IMR-90 (cell line): Measurements from ENCODE around the gene LINC01488. TPM values are rescaled to one million over a fixed set of nuclear protein-coding genes. Genes with fewer than 3 reads are reported as not detected.

Experiments
- ATAC-seq: fragments of 200-7000 bp; cut with Tn5 transposase; 2 replicates; pipeline ENCODE4 v1.9.1; 2020; ENCODE audit warnings: low read depth, mild to moderate bottlenecking, moderate library complexity
- BruUV-seq: library from RNA; stranded (reverse); fragments of 400-500 nt; replicated peaks from 2 replicates; lab custom pipeline; 2021; lab: Mats Ljungman, UMichigan
- CTCF ChIA-PET: fragments of 300-600 bp; formaldehyde crosslinking; extraction: SDS; loops from one replicate; lab custom pipeline; 2021; ENCODE audit warnings: antibody characterized with exemption; lab: Yijun Ruan, JAX
- POLR2A ChIA-PET: fragments of 300-600 bp; sonication (Branson Sonifier 250); formaldehyde crosslinking; loops from one replicate; lab custom pipeline; 2022; ENCODE audit warnings: antibody characterized with exemption; ENCODE audit not compliant: unreplicated experiment; lab: Charles Lee
- DNase-seq: peaks from one replicate; pipeline ENCODE4 v3.0.0; 2013
- H2AFZ ChIP-seq: replicated peaks from 2 replicates; pipeline ENCODE3; 2013; ENCODE audit warnings: low read length, mild to moderate bottlenecking; ENCODE audit not compliant: poor library complexity
- H2AK5ac ChIP-seq: 2 replicates; pipeline ENCODE4 v1.6.1; 2013; ENCODE audit warnings: low read depth, low read length, inconsistent platforms
- H2AK9ac ChIP-seq: replicated peaks from 2 replicates; pipeline ENCODE3; 2013; ENCODE audit warnings: mild to moderate bottlenecking, low read depth, low read length, moderate library complexity; ENCODE audit not compliant: poor library complexity
- H2BK120ac ChIP-seq: 2 replicates; pipeline ENCODE4 v1.6.1; 2013; ENCODE audit warnings: low read depth, low read length, inconsistent platforms
- H2BK15ac ChIP-seq: 3 replicates; pipeline ENCODE4 v1.6.1; 2013; ENCODE audit warnings: low read depth, low read length, inconsistent platforms
- H2BK20ac ChIP-seq: 2 replicates; pipeline ENCODE4 v1.6.1; 2013; ENCODE audit warnings: low read depth, mild to moderate bottlenecking, inconsistent platforms, low read length, moderate library complexity
- H2BK5ac ChIP-seq: 2 replicates; pipeline ENCODE4 v1.6.1; 2013; ENCODE audit warnings: mild to moderate bottlenecking, low read depth, low read length, inconsistent platforms; ENCODE audit not compliant: poor library complexity, severe bottlenecking
- H3K14ac ChIP-seq: replicated peaks from 2 replicates; pipeline ENCODE4 v1.6.1; 2013; ENCODE audit warnings: low read depth, low read length, inconsistent platforms
- H3K18ac ChIP-seq: 2 replicates; pipeline ENCODE4 v1.6.1; 2013; ENCODE audit warnings: low read depth, low read length, control low read depth
- H3K23ac ChIP-seq: 2 replicates; pipeline ENCODE4 v1.6.1; 2013; ENCODE audit warnings: low read depth, low read length, inconsistent platforms
- H3K27ac ChIP-seq: 2 replicates; pipeline ENCODE4 v1.5.1; 2013; ENCODE audit warnings: mild to moderate bottlenecking, control low read depth, low read length; ENCODE audit not compliant: insufficient read depth
- H3K27me3 ChIP-seq: 2 replicates; pipeline ENCODE4 v1.6.1; 2013; ENCODE audit warnings: low read length; ENCODE audit not compliant: control insufficient read depth, insufficient read depth
- H3K36me3 ChIP-seq: 2 replicates; pipeline ENCODE4 v1.6.1; 2013; ENCODE audit warnings: low read length, mixed read lengths; ENCODE audit not compliant: control insufficient read depth, insufficient read depth
- H3K4ac ChIP-seq: 2 replicates; pipeline ENCODE4 v1.6.1; 2013; ENCODE audit warnings: low read depth, low read length, inconsistent platforms
- H3K4me1 ChIP-seq: 2 replicates; pipeline ENCODE4 v1.6.1; 2013; ENCODE audit warnings: low read length, mixed read lengths; ENCODE audit not compliant: control insufficient read depth, insufficient read depth
- H3K4me2 ChIP-seq: 2 replicates; pipeline ENCODE4 v1.6.1; 2013; ENCODE audit warnings: low read depth, mild to moderate bottlenecking, control low read depth, low read length, moderate library complexity
- H3K4me3 ChIP-seq: 2 replicates; pipeline ENCODE4 v1.5.1; 2013; ENCODE audit warnings: low read depth, mild to moderate bottlenecking, control low read depth, low read length, moderate library complexity; ENCODE audit not compliant: insufficient read depth
- H3K56ac ChIP-seq: 2 replicates; pipeline ENCODE4 v1.6.1; 2013; ENCODE audit warnings: low read length, inconsistent platforms; ENCODE audit not compliant: insufficient read depth; ENCODE audit errors: extremely low read depth
- H3K79me1 ChIP-seq, 2 experiments: 2 replicates each; pipeline ENCODE4 v1.6.1; 2013; ENCODE audit warnings: low read length in 2 of 2, inconsistent platforms in 1 of 2, low read depth in 1 of 2
- H3K9ac ChIP-seq: 2 replicates; pipeline ENCODE4 v1.6.1; 2013; ENCODE audit warnings: low read depth, low read length, control low read depth
- H3K9me1 ChIP-seq: 2 replicates; pipeline ENCODE4 v1.6.1; 2013; ENCODE audit warnings: low read length, inconsistent platforms; ENCODE audit not compliant: insufficient read depth
- H3K9me3 ChIP-seq: 2 replicates; pipeline ENCODE4 v1.6.1; 2013; ENCODE audit warnings: low read length; ENCODE audit not compliant: control insufficient read depth, insufficient read depth
- H4K20me1 ChIP-seq: 2 replicates; pipeline ENCODE4 v1.6.1; 2013; ENCODE audit warnings: low read length, inconsistent platforms; ENCODE audit not compliant: insufficient read depth
- H4K5ac ChIP-seq: 2 replicates; pipeline ENCODE4 v1.6.1; 2013; ENCODE audit warnings: mild to moderate bottlenecking, low read depth, low read length, control low read depth
- H4K8ac ChIP-seq, 2 experiments: 2 replicates each; pipeline ENCODE4 v1.6.1; 2013; ENCODE audit warnings: low read depth in 2 of 2, low read length in 2 of 2, control low read depth in 1 of 2, inconsistent platforms in 1 of 2
- H4K91ac ChIP-seq: 2 replicates; pipeline ENCODE4 v1.6.1; 2013; ENCODE audit warnings: low read depth, low read length, inconsistent platforms; ENCODE audit not compliant: insufficient read depth
- BHLHE40 ChIP-seq: fragments of 150-350 bp; IDR thresholded peaks from 2 replicates; pipeline ENCODE4 v1.6.1; 2016; ENCODE audit warnings: mild to moderate bottlenecking, low read depth, low read length
- CHD1 ChIP-seq: IDR thresholded peaks from 2 replicates; pipeline ENCODE4 v1.6.1; 2012; ENCODE audit warnings: low read depth, low read length, improper control_type of control experiment
- MXI1 ChIP-seq: IDR thresholded peaks from 2 replicates; pipeline ENCODE4 v1.6.1; 2012; ENCODE audit warnings: low read depth, mild to moderate bottlenecking, low read length, moderate library complexity, borderline replicate concordance
- NFE2L2 ChIP-seq: fragments of 150-350 bp; IDR thresholded peaks from 2 replicates; pipeline ENCODE4 v1.6.1; 2016; ENCODE audit warnings: low read depth, mild to moderate bottlenecking, low read length
- POLR2A ChIP-seq: IDR thresholded peaks from 2 replicates; pipeline ENCODE4 v1.6.1; 2012; ENCODE audit warnings: mild to moderate bottlenecking, low read depth, low read length
- RCOR1 ChIP-seq: IDR thresholded peaks from 2 replicates; pipeline ENCODE4 v1.6.1; 2012; ENCODE audit warnings: mild to moderate bottlenecking, low read length, improper control_type of control experiment; ENCODE audit not compliant: insufficient replicate concordance
- SMC3 ChIP-seq: fragments of 150-350 bp; IDR thresholded peaks from 2 replicates; pipeline ENCODE4 v1.6.1; 2016; ENCODE audit warnings: low read depth, mild to moderate bottlenecking, antibody characterized with exemption, low read length, moderate library complexity
- WGBS, 2 experiments: methylation state at CpG; one replicate each; pipeline versions ENCODE4 v1.1.5 to v1.1.7; 2013; ENCODE audit warnings: missing lambda C conversion rate in 2 of 2; ENCODE audit not compliant: insufficient read length in 1 of 2; ENCODE audit errors: extremely low coverage in 2 of 2; 5-methylcytosine and 5-hydroxymethylcytosine counted together
- dilution Hi-C: fragments of 300-500 bp; cut with HindIII; formaldehyde crosslinking; loops from one replicate; pipeline ENCODE4 v1.14.3; 2018; ENCODE audit warnings: low sequenced_read_pairs; ENCODE audit not compliant: unreplicated experiment
- in situ Hi-C: fragments of 300-500 bp; cut with MboI; formaldehyde crosslinking; loops from 3 replicates; pipeline ENCODE4 v1.14.3; 2019; ENCODE audit warnings: low sequenced_read_pairs, inconsistent platforms, mixed read lengths
- intact Hi-C: fragments of 100-400 bp; cut with micrococcal nuclease; formaldehyde crosslinking; loops from 2 replicates; pipeline ENCODE4 v1.10.0; 2022
- polyA plus RNA-seq, 3 experiments: library from polyadenylated mRNA; depleted of rRNA; stranded (reverse); fragments of >200 nt; gene quantifications; 2 replicates each; pipeline ENCODE4 v1.2.3, GENCODE V29; 2012; ENCODE audit warnings: low replicate concordance in 1 of 3
- total RNA-seq: library from RNA; depleted of rRNA; stranded (reverse); fragments of >200 nt; gene quantifications from 2 replicates; pipeline ENCODE4 v1.2.3, GENCODE V29; 2012

The LINC01488 gene
- total and polyA plus RNA-seq, 2 of the 4 experiments (the other 2 are of a cell fraction) = not detected

DNA sequence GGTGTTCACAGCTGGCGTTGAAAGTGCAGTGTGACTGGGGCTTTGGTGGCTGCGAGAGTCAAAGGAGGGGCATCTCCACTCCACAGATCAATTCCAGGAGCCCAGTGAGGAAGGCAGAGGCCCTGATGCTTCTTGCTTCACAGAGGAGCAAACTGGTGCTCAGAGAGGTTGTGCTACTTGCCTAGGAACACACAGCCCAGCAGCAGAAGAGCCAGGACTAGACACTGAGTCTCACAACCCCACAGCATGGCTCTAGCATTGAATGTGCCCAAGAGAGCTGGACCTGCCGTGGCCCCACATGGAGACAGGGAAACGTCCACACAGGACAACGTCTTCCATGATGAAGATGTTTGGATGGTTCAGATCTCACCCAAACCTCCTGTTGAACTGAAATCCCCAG, 33.3 kb downstream of the LINC01488 start:
- Histone ChIP-seq H3K79me1 (peaks cover 0 to 5% of the 10 kb centered on the region in 2 experiments; a peak in 1 of 4 replicates), H2BK20ac (no peak overlapping the region), H3K4me1 (peaks cover 10% of the 10 kb centered on the region), H2BK15ac (no peak overlapping the region; the same call in 2 of the 3 replicates), H4K91ac (no peak overlapping the region), H3K27ac (no peak overlapping the region), H2BK120ac (no peak overlapping the region), H2AK5ac (peak overlapping the region; percentile 43; the same call in 1 of the 2 replicates), H4K20me1 (no peaks in the 10 kb centered on the region), H3K4me2 (no peak overlapping the region), H3K9me1 (peaks cover 13% of the 10 kb centered on the region; the same call in 1 of the 2 replicates), H3K14ac (no peak overlapping the region), H3K4me3 (no peak overlapping the region), H3K18ac (no peak overlapping the region), H2AFZ (no peak overlapping the region), H3K36me3 (no peaks in the 10 kb centered on the region), H4K5ac (no peak overlapping the region), H4K8ac (no peak overlapping the region), H3K9me3 (0 out of 2 replicates have a peak, but pooled peaks cover 3% of the 10 kb centered on the region), H2AK9ac (no peak overlapping the region), H3K4ac (no peak overlapping the region), H2BK5ac (no peak overlapping the region), H3K56ac (no peak overlapping the region), H3K23ac (no peak overlapping the region), H3K27me3 (no peaks in the 10 kb centered on the region), H3K9ac (no peak overlapping the region)
- in situ Hi-C loops (no loop called here), intact Hi-C loops (no loop called here), dilution Hi-C loops (no loop called here)
- CTCF ChIA-PET = no interaction called here
- DNase-seq = no peak
- POLR2A ChIA-PET = no interaction called here
- no CpG with 5 or more reads among the region's 5 CpGs for WGBS, 2 experiments
- no peak for ATAC-seq
- no TSS peak for BruUV-seq
- TF ChIP-seq RCOR1 = no peak
- no peak for TF ChIP-seq POLR2A
- TF ChIP-seq SMC3 = no peak
- no peak for TF ChIP-seq BHLHE40
- no peak for TF ChIP-seq MXI1
- no peak for TF ChIP-seq NFE2L2
- TF ChIP-seq CHD1 = no peak
